ENCODE results near the gene SOX8.

DNA sequence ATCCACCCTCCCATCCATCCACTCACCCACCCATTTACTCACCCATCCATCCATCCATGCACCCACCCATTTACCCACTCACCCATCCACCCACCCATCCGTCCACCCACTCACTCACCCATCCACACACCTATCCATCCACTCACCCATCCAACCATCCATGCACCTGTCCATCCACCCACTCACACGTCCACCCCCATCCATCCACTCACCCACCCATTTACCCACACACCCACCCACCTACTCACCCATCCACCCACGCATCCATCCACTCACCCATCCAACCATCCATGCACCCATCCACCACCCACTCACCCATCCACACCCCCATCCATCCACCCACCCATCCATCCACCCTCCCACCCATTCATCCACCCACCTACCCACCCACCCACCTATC, 12.2 kb downstream of the SOX8 start:
- TF ChIP-seq HDGF (IDR thresholded peaks at IDR 0.05; ENCODE audit: borderline replicate concordance) (no peak), ZNF384 (IDR thresholded peaks at IDR 0.05) (no peak), FOXK2 (IDR thresholded peaks at IDR 0.05) (no peak), FOXM1 (IDR thresholded peaks at IDR 0.05; ENCODE audit: borderline replicate concordance) (no peak), CTBP1 (IDR thresholded peaks at IDR 0.05; ENCODE audit: borderline replicate concordance) (no peak), BHLHE40 (IDR thresholded peaks at IDR 0.05; ENCODE audit: borderline replicate concordance) (no peak), LEF1 (IDR thresholded peaks at IDR 0.05; ENCODE audit: borderline replicate concordance) (no peak), TARDBP (IDR thresholded peaks at IDR 0.05) (no peak), FOXA1 (IDR thresholded peaks at IDR 0.05) (no peak), NFRKB (IDR thresholded peaks at IDR 0.05) (no peak), SP1 (IDR thresholded peaks at IDR 0.05) (no peak), SUZ12 (IDR thresholded peaks at IDR 0.05) (no peak), L3MBTL2 (conservative IDR thresholded peaks at IDR 0.05) (no peak)
